ENCODE data around the gene PTPRK.

Gene PTPRK

DNA sequence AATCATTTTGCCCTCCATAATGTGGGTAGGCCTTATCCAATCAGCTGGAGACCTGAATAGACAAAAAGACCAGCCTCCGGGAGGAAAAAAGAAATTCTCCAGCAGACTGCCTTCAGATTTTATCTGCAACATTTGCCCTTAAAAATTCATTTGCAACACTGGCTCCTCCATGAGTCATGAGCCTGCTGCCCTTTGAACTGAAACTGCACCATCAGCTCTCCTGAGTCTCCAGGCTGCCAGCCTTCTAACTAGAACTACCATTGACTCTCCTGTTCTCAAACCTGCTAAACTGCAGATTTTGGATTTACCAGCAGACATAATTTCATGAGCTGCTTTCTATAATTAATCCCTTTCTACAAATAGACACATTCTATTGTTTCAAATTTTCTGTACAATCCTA, 395.7 kb downstream of the PTPRK start:
- TF ChIP-seq, protein P1, sequence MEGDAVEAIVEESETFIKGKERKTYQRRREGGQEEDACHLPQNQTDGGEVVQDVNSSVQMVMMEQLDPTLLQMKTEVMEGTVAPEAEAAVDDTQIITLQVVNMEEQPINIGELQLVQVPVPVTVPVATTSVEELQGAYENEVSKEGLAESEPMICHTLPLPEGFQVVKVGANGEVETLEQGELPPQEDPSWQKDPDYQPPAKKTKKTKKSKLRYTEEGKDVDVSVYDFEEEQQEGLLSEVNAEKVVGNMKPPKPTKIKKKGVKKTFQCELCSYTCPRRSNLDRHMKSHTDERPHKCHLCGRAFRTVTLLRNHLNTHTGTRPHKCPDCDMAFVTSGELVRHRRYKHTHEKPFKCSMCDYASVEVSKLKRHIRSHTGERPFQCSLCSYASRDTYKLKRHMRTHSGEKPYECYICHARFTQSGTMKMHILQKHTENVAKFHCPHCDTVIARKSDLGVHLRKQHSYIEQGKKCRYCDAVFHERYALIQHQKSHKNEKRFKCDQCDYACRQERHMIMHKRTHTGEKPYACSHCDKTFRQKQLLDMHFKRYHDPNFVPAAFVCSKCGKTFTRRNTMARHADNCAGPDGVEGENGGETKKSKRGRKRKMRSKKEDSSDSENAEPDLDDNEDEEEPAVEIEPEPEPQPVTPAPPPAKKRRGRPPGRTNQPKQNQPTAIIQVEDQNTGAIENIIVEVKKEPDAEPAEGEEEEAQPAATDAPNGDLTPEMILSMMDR (conservative IDR thresholded peaks at IDR 0.05): no peak
- no peak for TF ChIP-seq ZFX (IDR thresholded peaks at IDR 0.05)

DNA sequence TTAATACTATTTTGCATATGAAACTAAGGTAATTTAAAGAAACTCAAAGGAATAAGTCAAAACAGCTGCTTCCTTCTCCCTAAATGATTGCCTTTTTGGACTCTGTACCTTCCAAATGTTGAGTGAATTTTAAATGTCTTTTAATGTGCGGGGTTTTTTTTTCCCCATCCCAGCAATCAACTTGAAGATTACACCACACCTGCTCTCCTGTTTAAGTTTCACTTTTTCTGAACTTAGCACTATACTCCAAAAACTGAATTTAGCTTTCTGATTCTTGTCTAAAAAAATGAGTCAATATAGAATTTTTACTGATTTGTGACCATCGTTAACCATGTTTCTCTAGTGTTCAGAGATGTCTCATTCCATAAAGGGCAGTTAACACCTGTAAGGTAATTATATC, 398.8 kb downstream of the PTPRK start:
- TF ChIP-seq, protein P1 (conservative IDR thresholded peaks at IDR 0.05): no peak
- TF ChIP-seq ZFX (IDR thresholded peaks at IDR 0.05): no peak
- no peak overlapping the region for H3K27ac ChIP-seq

More for the DNA sequence above, 395.7 kb downstream of the PTPRK start:
- no peak overlapping the region for H3K27ac ChIP-seq

DNA sequence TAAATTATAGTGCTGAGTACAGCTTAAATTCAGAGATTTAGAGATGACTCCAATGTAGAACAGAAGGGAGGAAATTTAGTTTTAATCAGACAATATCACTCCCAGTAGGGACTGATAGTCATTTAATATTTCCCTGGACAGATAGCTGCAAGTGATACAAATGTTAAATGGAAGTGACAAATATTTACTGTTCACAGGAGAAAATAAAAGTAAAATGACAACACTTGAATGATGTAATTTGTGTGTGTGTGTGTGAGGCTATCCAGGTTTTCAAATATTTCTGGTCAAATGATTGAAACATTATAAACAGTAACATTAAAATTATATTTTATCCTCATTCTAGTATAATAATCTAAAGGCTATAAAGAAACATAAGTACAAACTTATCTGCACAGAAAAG, 399.2 kb downstream of the PTPRK start:
- TF ChIP-seq, protein P1 (conservative IDR thresholded peaks at IDR 0.05): no peak
- TF ChIP-seq ZFX (IDR thresholded peaks at IDR 0.05): no peak
- no peak overlapping the region for H3K27ac ChIP-seq

DNA sequence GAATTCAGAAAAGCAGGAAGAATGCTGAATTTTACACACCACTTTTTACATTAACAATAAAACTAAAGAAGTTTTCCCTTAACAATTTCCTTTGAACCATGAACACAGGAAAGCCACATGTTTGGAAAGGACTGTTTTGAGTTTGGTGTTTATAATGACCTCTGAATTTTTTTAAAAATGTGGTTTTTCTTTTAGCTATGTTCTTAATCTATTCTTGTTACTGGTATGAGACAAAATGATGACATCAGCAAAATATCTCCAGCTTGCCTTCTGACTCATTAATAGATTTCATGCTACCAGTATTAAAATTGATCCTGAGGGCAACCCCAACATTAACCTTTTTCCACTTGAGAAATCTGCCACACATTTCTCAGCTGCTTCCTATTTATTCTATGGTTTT, 402.0 kb downstream of the PTPRK start:
- TF ChIP-seq, protein P1 (conservative IDR thresholded peaks at IDR 0.05): no peak
- TF ChIP-seq ZFX (IDR thresholded peaks at IDR 0.05): no peak
- H3K27ac ChIP-seq: no peak overlapping the region

DNA sequence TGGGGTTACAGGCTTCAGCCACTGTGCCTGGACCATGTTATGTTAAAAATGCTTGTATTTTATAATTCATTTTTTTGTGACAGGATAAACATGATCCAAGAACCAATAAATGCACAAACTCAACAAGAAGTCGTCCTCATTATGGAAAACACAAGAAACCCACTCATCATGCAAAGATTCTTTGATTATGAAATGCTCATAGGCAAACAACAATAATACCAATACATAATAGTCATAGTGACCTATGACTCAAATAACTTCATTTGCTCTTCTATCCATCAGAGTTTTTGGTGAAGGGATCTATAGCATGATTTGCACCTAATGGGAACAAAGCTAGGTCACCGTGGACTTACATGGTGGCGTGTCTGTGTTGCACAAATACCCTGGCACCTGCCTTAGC, 402.5 kb downstream of the PTPRK start:
- no peak for TF ChIP-seq ZFX (IDR thresholded peaks at IDR 0.05)
- TF ChIP-seq, protein P1 (conservative IDR thresholded peaks at IDR 0.05): no peak
- H3K27ac ChIP-seq: no peak overlapping the region

DNA sequence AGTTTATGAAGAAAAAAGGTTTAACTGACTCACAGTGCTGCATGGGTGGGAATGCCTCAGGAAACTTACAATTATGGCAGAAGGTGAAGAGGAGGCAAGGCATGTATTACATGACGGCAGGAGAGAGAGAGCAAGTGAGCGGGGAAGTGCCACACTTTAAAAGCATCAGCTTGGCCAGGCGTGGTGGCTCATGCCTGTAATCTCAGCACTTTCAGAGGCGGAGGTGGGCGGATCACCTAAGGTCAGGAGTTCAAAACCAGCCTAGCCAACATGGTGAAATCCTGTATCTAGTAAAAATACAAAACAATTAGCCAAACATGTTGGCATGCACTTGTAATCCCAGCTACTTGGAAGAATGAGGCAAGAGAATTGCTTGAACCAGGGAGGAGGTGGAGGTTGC, 406.2 kb downstream of the PTPRK start:
- H3K27ac ChIP-seq: no peak overlapping the region
- TF ChIP-seq, protein P1 (conservative IDR thresholded peaks at IDR 0.05): no peak
- TF ChIP-seq ZFX (IDR thresholded peaks at IDR 0.05): no peak

DNA sequence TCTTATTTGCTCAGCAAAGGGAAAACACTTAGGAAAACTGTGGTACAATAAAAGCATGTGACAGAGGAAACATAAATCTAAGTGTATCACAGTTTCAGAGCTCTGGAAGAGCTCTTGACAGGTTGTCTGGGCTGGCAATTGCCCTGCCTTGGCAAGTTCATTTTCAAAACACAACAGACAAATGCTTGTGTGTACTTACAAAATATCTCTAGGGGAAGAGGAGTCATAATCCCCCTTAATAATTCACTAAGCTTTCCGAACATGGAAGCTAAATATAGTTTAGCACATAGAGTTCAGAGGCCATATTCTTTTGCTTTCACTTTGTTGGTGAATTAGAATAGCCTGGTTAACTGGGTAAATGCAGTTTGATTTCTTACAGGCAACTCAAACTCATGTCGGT, 407.9 kb downstream of the PTPRK start:
- no peak overlapping the region for H3K27ac ChIP-seq
- no peak for TF ChIP-seq ZFX (IDR thresholded peaks at IDR 0.05)
- TF ChIP-seq, protein P1 (conservative IDR thresholded peaks at IDR 0.05): no peak
